H1 (cell line): ENCODE measurements around the gene ADGRV1. TPM values are rescaled to one million over a fixed set of nuclear protein-coding genes. Genes with fewer than 3 reads are reported as not detected.

Experiments used
- CTCF ChIA-PET: fragments of 300-600 bp; sonication (Branson Sonifier 250); formaldehyde crosslinking; loops from one replicate; lab custom pipeline; 2021; ENCODE audit not compliant: partially characterized antibody; lab: Charles Lee
- POLR2A ChIA-PET: fragments of 300-600 bp; sonication (Branson Sonifier 250); formaldehyde crosslinking; loops from one replicate; lab custom pipeline; 2021; ENCODE audit warnings: inconsistent platforms; ENCODE audit not compliant: partially characterized antibody; lab: Charles Lee
- DNase-seq, 2 experiments: peaks; one replicate each; pipeline versions ENCODE4 v3.0.0 to v3.0.0-alpha.2; 2010 to 2022; ENCODE audit warnings: low spot score in 2 of 2, low read depth in 1 of 2, mixed read lengths in 1 of 2
- FAIRE-seq: peaks from 2 replicates; lab custom pipeline; 2011; peaks lifted over from hg19 to GRCh38; lab: Jason Lieb, UNC
- H2AFZ ChIP-seq: 2 replicates; pipeline ENCODE4 v1.8.1; 2012; ENCODE audit warnings: low read length, inconsistent platforms
- H2AK5ac ChIP-seq: 2 replicates; pipeline ENCODE4 v1.6.1; 2013; ENCODE audit warnings: low read depth, low read length
- H2BK120ac ChIP-seq: replicated peaks from 2 replicates; pipeline ENCODE3; 2013; ENCODE audit warnings: low read depth, low read length, inconsistent platforms
- H2BK12ac ChIP-seq: 2 replicates; pipeline ENCODE4 v1.6.1; 2013; ENCODE audit warnings: low read depth, low read length
- H2BK15ac ChIP-seq: 2 replicates; pipeline ENCODE4 v1.6.1; 2013; ENCODE audit warnings: low read length
- H2BK20ac ChIP-seq: 2 replicates; pipeline ENCODE4 v1.6.1; 2013; ENCODE audit warnings: low read length
- H2BK5ac ChIP-seq: 2 replicates; pipeline ENCODE4 v1.6.1; 2013; ENCODE audit warnings: low read depth, low read length
- H3K14ac ChIP-seq: 2 replicates; pipeline ENCODE4 v1.6.1; 2013; ENCODE audit warnings: inconsistent platforms; ENCODE audit not compliant: insufficient read length
- H3K18ac ChIP-seq: 2 replicates; pipeline ENCODE4 v1.6.1; 2013; ENCODE audit warnings: low read length; ENCODE audit errors: extremely low read depth
- H3K23ac ChIP-seq: 2 replicates; pipeline ENCODE4 v1.6.1; 2013; ENCODE audit warnings: inconsistent platforms; ENCODE audit not compliant: insufficient read length
- H3K23me2 ChIP-seq: 2 replicates; pipeline ENCODE4 v1.6.1; 2013; ENCODE audit warnings: low read depth, low read length
- H3K27ac ChIP-seq: 2 replicates; pipeline ENCODE4 v1.6.1; 2011; ENCODE audit warnings: low read depth, low read length, inconsistent platforms
- H3K27me3 ChIP-seq, 4 experiments: replicated peaks in 1 of 4; 1 replicate in 1 of 4; 2 replicates in 3 of 4; pipeline versions ENCODE4 v1.6.1 to v1.8.1; 2011 to 2013; ENCODE audit warnings: low read length in 3 of 4, mild to moderate bottlenecking in 3 of 4, inconsistent platforms in 2 of 4, mixed read lengths in 2 of 4, moderate library complexity in 1 of 4; ENCODE audit not compliant: control insufficient read depth in 3 of 4, insufficient read depth in 3 of 4; ENCODE audit errors: extremely low read depth in 1 of 4
- H3K36me3 ChIP-seq, 4 experiments: 2 replicates each; pipeline versions ENCODE4 v1.6.1 to v1.8.1; 2011 to 2013; ENCODE audit warnings: mild to moderate bottlenecking in 4 of 4, low read length in 3 of 4, moderate library complexity in 2 of 4, control low read depth in 1 of 4, inconsistent platforms in 1 of 4; ENCODE audit not compliant: insufficient read depth in 4 of 4, control insufficient read depth in 2 of 4
- H3K4ac ChIP-seq: replicated peaks from 2 replicates; pipeline ENCODE3; 2013; ENCODE audit warnings: low read length, low read depth, mixed read lengths, inconsistent platforms; ENCODE audit not compliant: insufficient read length
- H3K4me1 ChIP-seq, 4 experiments: replicated peaks in 1 of 4; 1 replicate in 1 of 4; 2 replicates in 3 of 4; pipeline versions ENCODE4 v1.6.1 to v1.8.1; 2011 to 2013; ENCODE audit warnings: low read length in 3 of 4, inconsistent platforms in 2 of 4, mixed read lengths in 1 of 4; ENCODE audit not compliant: insufficient read depth in 4 of 4, control insufficient read depth in 3 of 4
- H3K4me2 ChIP-seq, 2 experiments: 2 replicates each; pipeline versions ENCODE4 v1.6.1 to v1.8.1; 2011 to 2013; ENCODE audit warnings: low read depth in 2 of 2, low read length in 2 of 2, control low read depth in 1 of 2, inconsistent platforms in 1 of 2, mild to moderate bottlenecking in 1 of 2; ENCODE audit not compliant: insufficient read depth in 1 of 2
- H3K4me3 ChIP-seq, 4 experiments: fragments of 200-600, 300-600 bp in 1 of 4; sonication (generic), shearing (Covaris generic), sonication (Bioruptor Twin) in 1 of 4; 2 replicates each; pipeline versions ENCODE4 v1.5.1 to v1.8.1; 2011 to 2016; ENCODE audit warnings: low read length in 4 of 4, low read depth in 3 of 4, control low read depth in 2 of 4, inconsistent platforms in 2 of 4, mild to moderate bottlenecking in 2 of 4, mixed read lengths in 1 of 4, moderate library complexity in 1 of 4; ENCODE audit not compliant: insufficient read depth in 2 of 4; ENCODE audit errors: extremely low read depth in 1 of 4
- H3K56ac ChIP-seq: replicated peaks from 2 replicates; pipeline ENCODE3; 2013; ENCODE audit warnings: low read depth, mild to moderate bottlenecking, mixed read lengths, low read length, inconsistent platforms; ENCODE audit not compliant: insufficient read length
- H3K79me1 ChIP-seq: 2 replicates; pipeline ENCODE4 v1.6.1; 2013; ENCODE audit warnings: low read depth, low read length, control low read depth
- H3K79me2 ChIP-seq, 2 experiments: 2 replicates each; pipeline versions ENCODE4 v1.6.1 to v1.8.1; 2012 to 2013; ENCODE audit warnings: low read length in 2 of 2, mild to moderate bottlenecking in 2 of 2, inconsistent platforms in 1 of 2; ENCODE audit not compliant: insufficient read depth in 2 of 2, control insufficient read depth in 1 of 2
- H3K9ac ChIP-seq, 4 experiments: replicated peaks in 1 of 4; 1 replicate in 1 of 4; 2 replicates in 3 of 4; pipeline versions ENCODE4 v1.6.1 to v1.8.1; 2011 to 2013; ENCODE audit warnings: low read depth in 3 of 4, low read length in 3 of 4, control low read depth in 2 of 4, mild to moderate bottlenecking in 2 of 4, moderate library complexity in 2 of 4, inconsistent platforms in 1 of 4; ENCODE audit errors: extremely low read depth in 1 of 4
- H3K9me3 ChIP-seq, 2 experiments: 2 replicates each; pipeline versions ENCODE4 v1.6.1 to v1.8.1; 2012 to 2013; ENCODE audit warnings: mild to moderate bottlenecking in 2 of 2, moderate library complexity in 2 of 2, control low read depth in 1 of 2, inconsistent platforms in 1 of 2, low read depth in 1 of 2, low read length in 1 of 2, mixed read lengths in 1 of 2; ENCODE audit not compliant: insufficient read depth in 2 of 2
- H4K20me1 ChIP-seq, 2 experiments: replicated peaks in 1 of 2; 2 replicates each; pipeline versions ENCODE3 to v1.8.1; 2011 to 2013; ENCODE audit warnings: inconsistent platforms in 2 of 2, low read length in 2 of 2, mild to moderate bottlenecking in 1 of 2; ENCODE audit not compliant: insufficient read depth in 2 of 2, control insufficient read depth in 1 of 2
- H4K5ac ChIP-seq: 2 replicates; pipeline ENCODE4 v1.6.1; 2013; ENCODE audit warnings: low read length, low read depth, mixed read lengths, inconsistent platforms; ENCODE audit not compliant: insufficient read length
- H4K8ac ChIP-seq: 2 replicates; pipeline ENCODE4 v1.8.0; 2013; ENCODE audit warnings: mild to moderate bottlenecking, moderate library complexity, low read length, inconsistent platforms; ENCODE audit not compliant: insufficient read depth; ENCODE audit errors: extremely low read depth
- H4K91ac ChIP-seq: replicated peaks from 2 replicates; pipeline ENCODE3; 2013; ENCODE audit warnings: low read length, mixed read lengths, inconsistent platforms; ENCODE audit not compliant: insufficient read length
- EZH2 ChIP-seq: fragments of 200-600 bp; sonication (generic); IDR thresholded peaks from 2 replicates; pipeline ENCODE4 v1.7.1; 2012; ENCODE audit warnings: low read depth, mild to moderate bottlenecking, moderate library complexity, low read length, inconsistent platforms; ENCODE audit not compliant: severe bottlenecking
- HDAC6 ChIP-seq: IDR thresholded peaks from one replicate; pipeline ENCODE4 v1.7.1; 2012; ENCODE audit warnings: low read depth, mild to moderate bottlenecking, inconsistent platforms, low read length, moderate library complexity
- TCF12 ChIP-seq: IDR thresholded peaks from 2 replicates; pipeline ENCODE4 v1.6.1; 2011; ENCODE audit warnings: low read depth, mild to moderate bottlenecking, low read length
- WGBS, 2 experiments: shearing (Covaris generic) in 1 of 2; methylation state at CpG; one replicate each; pipeline versions ENCODE4 v1.1.6 to v1.1.7; 2013 to 2015; ENCODE audit warnings: low lambda C conversion rate in 2 of 2, mixed read lengths in 2 of 2, inconsistent platforms in 1 of 2, low coverage in 1 of 2, missing lambda C conversion rate in 1 of 2; ENCODE audit not compliant: insufficient replicate concordance in 2 of 2, insufficient coverage in 1 of 2, insufficient read length in 1 of 2; ENCODE audit errors: extremely low coverage in 1 of 2, missing lambda C conversion rate in 1 of 2; 5-methylcytosine and 5-hydroxymethylcytosine counted together
- polyA plus RNA-seq, 7 experiments: library from polyadenylated mRNA; depleted of rRNA in 3 of 7; stranded (reverse) in 5 of 7; unstranded in 2 of 7; fragments of >200 nt in 5 of 7; fragments of 200-250 nt in 2 of 7; gene quantifications; 1 replicate in 5 of 7; 2 replicates in 1 of 7; 4 replicates in 1 of 7; pipeline versions ENCODE4 v1.2.1 to v1.2.3, GENCODE V29; 2011 to 2013; ENCODE audit warnings: missing spikeins in 2 of 7, mixed read lengths in 2 of 7
- total RNA-seq: library from RNA; stranded (reverse); fragmentation: NEBNext Ultra II Directional; extraction: Animal tissue kit (Norgen Biotek cat#: 25700); gene quantifications from 2 replicates; pipeline ENCODE4 v1.2.1, GENCODE V29; 2021

The ADGRV1 gene
- total and polyA plus RNA-seq, 2 of the 8 experiments (the other 6 are each of a cell fraction or from before 2014, with no cell fraction given), result 53.1 to 62.2 TPM

GRCh38 chr5:90510438-90510837 is 48.2 kb upstream of the ADGRV1 start:
- Histone ChIP-seq H2BK120ac (no peak overlapping the region), H3K27me3 (no peaks in the 10 kb centered on the region), H2BK12ac (no peak overlapping the region), H3K23me2 (no peaks in the 10 kb centered on the region), H3K9ac (no peak overlapping the region), H3K14ac (no peak overlapping the region), H2AK5ac (no peak overlapping the region), H4K5ac (no peak overlapping the region), H2BK20ac (no peak overlapping the region), H3K18ac (no peak overlapping the region), H3K4me3 (no peak overlapping the region), H3K27ac (no peak overlapping the region), H3K79me1 (no peaks in the 10 kb centered on the region; the same call in 1 of the 2 replicates), H3K4ac (no peak overlapping the region), H3K9me3 (no peaks in the 10 kb centered on the region), H3K79me2 (no peaks in the 10 kb centered on the region), H2AFZ (no peak overlapping the region), H4K8ac (no peak overlapping the region), H2BK15ac (no peak overlapping the region), H3K36me3 (peaks cover 2 to 47% (median 25%) of the 10 kb centered on the region in 4 experiments; a peak in 6 of 8 replicates), H3K4me1 (no peaks in the 10 kb centered on the region), H4K20me1 (peaks cover 2% of the 10 kb centered on the region in 2 experiments), H3K23ac (no peak overlapping the region), H3K56ac (no peak overlapping the region), H4K91ac (no peak overlapping the region), H2BK5ac (no peak overlapping the region), H3K4me2 (no peak overlapping the region)
- 92% methylated on average over 1 of the region's 1 CpG; no CpG with 5 or more reads in 1 of the 2 experiments for WGBS, 2 experiments
- ChIA-PET CTCF (interaction anchor here (0.9 to 1.4 kb wide), 4 partner anchors 8 to 77 kb away, joined by 3 to 5 read pairs (median 4); partner anchors contain the start of gene LYSMD3), POLR2A (interaction anchor here (0.7 to 1.4 kb wide), 4 partner anchors 11 to 877 kb away, joined by 3 read pairs; no protein-coding TSS in a partner anchor)
- TF ChIP-seq EZH2 (no peak), TCF12 (no peak), HDAC6 (no peak)
- DNase-seq (no peak), FAIRE-seq (no peak)
